Erythroblast (primary cell): ENCODE data around the gene OR13J1.

ENCODE experiments used
- GATA1 ChIP-seq: IDR thresholded peaks from 2 replicates; pipeline ENCODE4 v1.6.1; 2011; ENCODE audit warnings: low read depth, mild to moderate bottlenecking, control low read depth, low read length, moderate library complexity
- POLR2A ChIP-seq: IDR thresholded peaks from 2 replicates; pipeline ENCODE4 v1.6.1; 2011; ENCODE audit warnings: mild to moderate bottlenecking, low read length

GRCh38 chr9:35864695-35865255, 5.4 kb downstream of the OR13J1 start:
- TF ChIP-seq POLR2A (no peak), GATA1 (no peak)
